ENCODE results near the gene MPG.

GRCh38 chr16:60166-60565 lies 17.9 kb upstream of the MPG start:
- TF ChIP-seq POLR2A (IDR thresholded peaks at IDR 0.05; ENCODE audit: low read length): no peak
- TF ChIP-seq GATA1 (IDR thresholded peaks at IDR 0.05; ENCODE audit: low read depth, low read length): no peak

Measured in erythroblast (primary cell).